Cardiac muscle cell (in vitro differentiated cells and primary cell): Measurements from ENCODE around the gene IPMK. TPM values are rescaled to one million over a fixed set of nuclear protein-coding genes. Genes with fewer than 3 reads are reported as not detected.
"Not testable (repeated sequence)": the region's sequence is repeated elsewhere in the genome, so short reads cannot be mapped to it uniquely, and the experiment has no call there.

Experiments
- DNase-seq, 2 donors: peaks; one replicate each; pipeline versions ENCODE4 v3.0.0 to v3.0.0-alpha.2; 2010 to 2017; ENCODE audit warnings: low read depth in 1 of 2, low spot score in 1 of 2
- H3K27ac ChIP-seq: fragments of 200-600 bp; sonication (generic); 2 replicates; pipeline ENCODE4 v1.5.1; 2016
- H3K27me3 ChIP-seq: fragments of 200-600 bp; sonication (generic); 2 replicates; pipeline ENCODE4 v1.6.0; 2016; ENCODE audit warnings: control low read depth
- H3K36me3 ChIP-seq: fragments of 200-600 bp; sonication (generic); 2 replicates; pipeline ENCODE4 v1.5.1; 2016; ENCODE audit warnings: control low read depth
- H3K4me1 ChIP-seq: fragments of 200-600 bp; sonication (generic); 2 replicates; pipeline ENCODE4 v1.8.1; 2017; ENCODE audit warnings: low read depth, mild to moderate bottlenecking, mixed run types
- H3K4me3 ChIP-seq: fragments of 200-600 bp; sonication (generic); 2 replicates; pipeline ENCODE4 v1.5.1; 2016; ENCODE audit warnings: mild to moderate bottlenecking
- H3K9me3 ChIP-seq: fragments of 200-600 bp; sonication (generic); 2 replicates; pipeline ENCODE4 v1.5.1; 2017; ENCODE audit warnings: low read depth, mild to moderate bottlenecking, control low read depth
- CTCF ChIP-seq: IDR thresholded peaks from 2 replicates; pipeline ENCODE4 v1.5.1; 2012; ENCODE audit warnings: low read depth, mild to moderate bottlenecking, low read length
- polyA plus RNA-seq: library from polyadenylated mRNA; unstranded; fragments of >200 nt; fragmentation: Nextera tagmentation; extraction: Ambion mirVana; gene quantifications from 2 replicates; pipeline ENCODE4 v1.2.1, GENCODE V29; 2016
- total RNA-seq: library from RNA; depleted of rRNA; stranded (reverse); fragments of >200 nt; gene quantifications from 2 replicates; pipeline ENCODE4 v1.2.3, GENCODE V29; 2016

IPMK gene
- total and polyA plus RNA-seq, 2 experiments from 2014 or later = 2.3 to 4.9 TPM

DNA sequence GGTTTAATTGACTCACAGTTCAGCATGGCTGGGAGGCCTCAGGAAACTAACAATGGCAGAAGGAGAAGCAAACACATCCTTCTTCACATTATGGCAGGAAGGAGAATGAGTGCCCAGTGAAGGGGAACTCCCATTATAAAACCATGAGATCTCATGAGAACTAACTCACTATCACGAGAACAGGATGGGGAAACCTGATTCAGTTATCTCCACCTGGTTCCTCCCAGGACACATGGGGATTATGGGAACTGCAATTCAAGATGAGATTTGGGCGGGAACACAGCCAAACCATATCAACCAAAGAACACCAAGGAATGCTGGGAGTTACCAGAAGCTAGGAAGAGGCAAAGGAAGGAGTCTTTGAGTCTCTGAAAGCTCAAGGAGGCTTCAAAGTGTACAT is 94.3 kb downstream of the IPMK start:
- no peak for TF ChIP-seq CTCF

GRCh38 chr10:58171146-58171545 is 96.5 kb downstream of the IPMK start:
- H3K4me3 ChIP-seq = no peak overlapping the region
- no peaks in the 10 kb centered on the region for H3K9me3 ChIP-seq
- no peak for TF ChIP-seq CTCF
- H3K27ac ChIP-seq = no peak overlapping the region
- no peaks in the 10 kb centered on the region for H3K27me3 ChIP-seq
- H3K4me1 ChIP-seq = no peaks in the 10 kb centered on the region
- no peaks in the 10 kb centered on the region for H3K36me3 ChIP-seq
- DNase-seq = no peak

More for the DNA sequence above, 94.3 kb downstream of the IPMK start:
- Histone ChIP-seq H3K27me3 (no peaks in the 10 kb centered on the region), H3K36me3 (no peaks in the 10 kb centered on the region), H3K27ac (no peak overlapping the region), H3K4me3 (no peak overlapping the region), H3K4me1 (no peaks in the 10 kb centered on the region), H3K9me3 (no peaks in the 10 kb centered on the region)
- DNase-seq = no peak

DNA sequence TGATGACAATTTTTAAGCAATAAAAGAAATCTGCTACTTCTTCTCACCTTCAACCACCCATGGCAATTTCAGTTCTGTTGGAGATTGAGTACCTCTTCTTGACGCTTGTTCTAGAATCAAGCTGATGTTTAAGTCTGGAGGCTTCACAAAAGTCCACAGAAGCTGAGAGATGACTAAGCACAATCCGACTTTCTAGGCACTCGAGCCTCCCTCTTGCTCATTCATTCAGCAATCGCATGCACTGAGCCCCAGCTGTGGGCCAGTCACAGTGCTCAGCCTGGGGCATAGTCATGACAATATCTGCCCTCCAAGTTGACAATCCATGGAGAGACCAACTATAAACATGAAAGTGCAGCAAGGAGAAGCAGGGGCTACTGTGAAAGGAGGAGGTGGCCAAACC is 103.2 kb downstream of the IPMK start:
- no peak for DNase-seq
- H3K27ac ChIP-seq = no peak overlapping the region
- H3K4me3 ChIP-seq = no peak overlapping the region
- H3K36me3 ChIP-seq = no peaks in the 10 kb centered on the region
- no peaks in the 10 kb centered on the region for H3K4me1 ChIP-seq
- no peaks in the 10 kb centered on the region for H3K9me3 ChIP-seq
- H3K27me3 ChIP-seq = no peaks in the 10 kb centered on the region
- TF ChIP-seq CTCF = no peak

- no peak overlapping the region for H3K4me3 ChIP-seq
- no peaks in the 10 kb centered on the region for H3K9me3 ChIP-seq
- H3K27me3 ChIP-seq = no peaks in the 10 kb centered on the region
- DNase-seq = peak in 1 of 2 donors; percentile 17
- no peak overlapping the region for H3K27ac ChIP-seq
- no peak for TF ChIP-seq CTCF
- H3K4me1 ChIP-seq = no peaks in the 10 kb centered on the region
- no peaks in the 10 kb centered on the region for H3K36me3 ChIP-seq
Measured at GRCh38 chr10:58158806-58159205, 108.9 kb downstream of the IPMK start.

- H3K4me3 ChIP-seq = no peak overlapping the region
- peak in 1 of 2 donors; percentile 99 for DNase-seq
- H3K9me3 ChIP-seq = no peaks in the 10 kb centered on the region
- no peak overlapping the region for H3K27ac ChIP-seq
- TF ChIP-seq CTCF = no peak
- no peaks in the 10 kb centered on the region for H3K4me1 ChIP-seq
- H3K27me3 ChIP-seq = no peaks in the 10 kb centered on the region
- H3K36me3 ChIP-seq = no peaks in the 10 kb centered on the region
Measured at GRCh38 chr10:58157076-58157766, 110.5 kb downstream of the IPMK start.

- not testable (repeated sequence) for H3K27me3 ChIP-seq, DNase-seq, H3K4me1 ChIP-seq, H3K27ac ChIP-seq, H3K36me3 ChIP-seq, H3K4me3 ChIP-seq, H3K9me3 ChIP-seq
Measured at GRCh38 chr10:58155941-58156340, 111.8 kb downstream of the IPMK start.
